GM18907 (cell line): ENCODE measurements around the gene NEDD8.

ENCODE experiments used
- ATAC-seq: cut with Tn5 transposase; IDR thresholded peaks from one replicate; pipeline ENCODE4 v1.9.1; 2021; ENCODE audit warnings: mild to moderate bottlenecking, moderate library complexity; ENCODE audit not compliant: unreplicated experiment

NEDD8 gene

DNA sequence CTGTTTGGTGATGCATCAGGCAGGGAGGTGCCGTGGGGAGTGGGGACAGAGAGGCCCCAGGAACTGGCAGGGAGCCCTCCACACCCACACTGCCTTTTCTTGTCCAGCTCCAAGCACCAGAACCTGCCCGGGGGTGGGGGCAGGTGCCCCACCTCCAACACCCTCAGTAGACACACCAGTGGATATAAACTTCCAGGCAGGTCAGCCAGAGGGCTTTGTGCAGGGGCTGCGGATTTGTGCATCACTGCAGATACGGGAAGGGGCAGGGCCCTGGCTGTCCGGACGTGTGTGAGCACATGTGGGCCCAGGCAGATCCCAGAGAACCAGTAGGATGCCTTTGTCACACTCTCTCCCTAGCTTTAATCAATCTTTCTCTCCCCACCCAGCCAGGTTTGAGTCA is 32.1 kb upstream of the NEDD8 start:
- ATAC-seq, result no peak

DNA sequence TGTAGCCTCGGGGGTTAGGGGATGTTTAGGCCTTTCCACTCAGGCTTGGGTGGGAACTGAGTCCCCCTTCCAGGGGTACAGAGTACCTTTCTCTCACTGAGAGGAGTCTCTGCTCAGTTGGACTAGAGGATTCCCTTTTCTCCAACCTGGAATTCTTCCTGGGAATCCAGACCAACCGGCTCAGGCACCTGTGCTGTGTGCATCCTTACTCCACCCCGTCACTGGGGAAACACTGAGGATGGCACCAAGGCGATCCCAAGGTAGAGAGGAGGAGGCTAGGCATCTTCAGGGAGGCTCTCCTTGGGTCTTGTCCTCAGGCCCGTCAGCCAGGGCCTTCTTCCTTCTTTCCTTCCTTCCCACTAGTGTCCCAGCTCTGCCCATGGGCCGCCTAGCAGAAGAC is 31.7 kb upstream of the NEDD8 start:
- no peak for ATAC-seq

DNA sequence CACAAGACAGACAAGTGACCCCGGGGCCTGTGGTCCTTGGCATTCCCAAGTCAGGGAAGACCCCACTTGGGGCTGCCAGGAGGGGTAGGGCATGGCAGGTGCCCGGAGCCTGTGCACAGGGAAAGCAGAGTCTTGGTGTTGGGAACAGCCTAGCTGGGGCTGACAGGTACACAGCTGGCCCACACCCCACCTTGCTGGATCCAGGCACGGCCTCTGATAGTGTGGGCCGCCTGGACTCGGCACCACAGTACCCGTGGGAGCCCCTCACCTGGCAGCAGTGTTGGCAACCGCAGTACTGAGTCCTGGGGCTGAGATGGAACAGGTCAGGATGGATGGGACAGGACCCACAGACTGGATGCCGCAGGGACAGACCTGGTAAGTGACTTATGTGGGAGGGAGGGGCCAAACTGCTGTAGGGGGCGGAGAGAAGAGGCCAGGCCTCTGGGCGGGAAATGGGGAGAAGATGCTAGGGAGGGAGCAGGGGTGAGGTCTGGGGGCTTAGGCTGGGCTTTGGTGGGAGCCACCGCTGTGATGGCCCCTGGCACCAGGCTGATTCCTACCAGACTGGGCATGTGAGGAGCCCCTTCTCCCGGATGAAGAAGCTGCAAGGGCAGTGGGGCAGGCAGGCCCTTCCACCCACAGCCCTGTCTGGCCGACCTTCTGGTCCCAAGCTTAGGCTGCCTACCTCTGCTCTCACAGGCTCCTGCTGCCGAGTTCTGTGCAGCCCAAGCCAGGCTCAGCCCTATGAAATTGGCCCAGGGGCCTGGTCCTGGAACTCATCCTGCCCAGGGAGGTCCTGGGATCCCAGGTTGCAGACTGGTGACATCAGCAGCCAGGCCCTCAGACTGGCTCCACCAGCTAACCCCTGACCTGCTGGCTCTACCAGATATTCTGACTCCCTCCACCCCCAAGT is 30.9 kb upstream of the NEDD8 start, which contains the start of gene TGM1:
TSS of gene TGM1 (minus strand) at position 357 of the 913 bp plus-strand sequence. CDS start 825 bp downstream, outside the sequence.
- ATAC-seq, result no peak

DNA sequence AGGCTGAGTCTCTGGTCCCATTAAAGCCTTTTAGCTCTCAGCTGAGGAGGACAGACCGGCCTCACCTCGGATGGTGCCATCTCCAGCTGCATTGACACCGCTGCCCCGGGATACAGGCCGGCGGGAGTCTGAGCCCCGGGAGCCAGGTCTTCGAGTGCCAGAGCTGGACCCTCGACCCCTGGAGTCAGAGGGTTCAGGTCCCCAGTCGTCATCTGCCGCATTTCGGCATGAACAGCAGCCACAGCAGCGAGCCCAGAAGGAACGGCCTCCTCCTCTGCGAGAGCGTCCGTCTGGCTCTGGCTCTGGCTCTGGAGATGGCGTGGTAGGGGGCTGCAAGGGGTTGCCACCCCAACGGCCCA is 29.8 kb upstream of the NEDD8 start:
- ATAC-seq, result no peak

DNA sequence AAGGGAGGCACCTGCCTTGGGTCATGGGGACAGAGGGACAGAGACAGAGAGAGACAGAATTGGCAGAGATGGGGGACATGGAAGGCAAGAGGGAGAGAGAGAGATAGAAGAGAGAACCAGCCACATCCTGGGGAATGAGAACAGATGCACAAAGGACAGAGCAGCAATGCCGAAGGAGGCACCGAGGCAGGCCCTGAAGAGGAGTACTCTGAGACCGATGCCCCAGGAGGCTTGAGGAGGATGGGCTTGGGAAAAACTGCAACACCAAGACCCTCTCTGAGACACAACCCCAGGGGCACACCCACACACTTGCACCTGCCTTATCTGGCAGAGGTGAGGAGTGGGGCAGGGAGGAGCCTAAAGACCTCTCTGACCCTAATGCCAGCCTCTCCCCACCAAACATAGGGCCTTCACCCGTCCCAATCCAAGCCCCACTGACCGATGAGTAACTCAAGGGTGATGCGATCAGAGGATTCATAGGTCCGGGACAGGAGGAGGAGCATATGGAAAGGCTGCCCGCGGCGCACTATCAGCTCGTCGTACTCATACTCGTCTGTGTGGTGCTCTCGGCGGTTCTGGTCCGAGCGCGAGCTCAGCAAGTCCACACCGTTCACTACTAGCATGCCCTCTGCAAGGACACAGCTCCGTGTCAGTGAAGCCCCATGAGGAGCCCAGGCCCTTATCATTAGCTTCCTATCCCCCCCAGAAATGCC is 29.2 kb upstream of the NEDD8 start:
- ATAC-seq, result no peak

DNA sequence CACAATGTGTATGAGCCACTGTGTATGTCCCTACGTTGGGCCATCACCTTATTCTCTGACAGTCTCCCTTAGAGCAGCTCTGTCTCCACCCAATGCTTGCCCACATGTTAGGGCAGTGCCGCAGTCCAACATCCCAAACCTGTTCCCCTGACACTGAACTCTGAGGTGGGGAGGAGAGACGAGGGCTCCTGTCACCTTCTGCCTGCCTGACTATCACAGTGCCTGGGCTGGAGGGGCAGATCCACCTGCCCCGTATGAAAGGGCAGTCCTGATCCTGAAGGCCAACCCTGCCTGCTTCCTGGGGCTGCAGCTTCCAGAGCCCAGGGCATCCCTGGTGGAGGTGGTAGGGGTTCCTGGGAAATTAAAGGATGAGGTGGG is 28.6 kb upstream of the NEDD8 start:
- no peak for ATAC-seq

DNA sequence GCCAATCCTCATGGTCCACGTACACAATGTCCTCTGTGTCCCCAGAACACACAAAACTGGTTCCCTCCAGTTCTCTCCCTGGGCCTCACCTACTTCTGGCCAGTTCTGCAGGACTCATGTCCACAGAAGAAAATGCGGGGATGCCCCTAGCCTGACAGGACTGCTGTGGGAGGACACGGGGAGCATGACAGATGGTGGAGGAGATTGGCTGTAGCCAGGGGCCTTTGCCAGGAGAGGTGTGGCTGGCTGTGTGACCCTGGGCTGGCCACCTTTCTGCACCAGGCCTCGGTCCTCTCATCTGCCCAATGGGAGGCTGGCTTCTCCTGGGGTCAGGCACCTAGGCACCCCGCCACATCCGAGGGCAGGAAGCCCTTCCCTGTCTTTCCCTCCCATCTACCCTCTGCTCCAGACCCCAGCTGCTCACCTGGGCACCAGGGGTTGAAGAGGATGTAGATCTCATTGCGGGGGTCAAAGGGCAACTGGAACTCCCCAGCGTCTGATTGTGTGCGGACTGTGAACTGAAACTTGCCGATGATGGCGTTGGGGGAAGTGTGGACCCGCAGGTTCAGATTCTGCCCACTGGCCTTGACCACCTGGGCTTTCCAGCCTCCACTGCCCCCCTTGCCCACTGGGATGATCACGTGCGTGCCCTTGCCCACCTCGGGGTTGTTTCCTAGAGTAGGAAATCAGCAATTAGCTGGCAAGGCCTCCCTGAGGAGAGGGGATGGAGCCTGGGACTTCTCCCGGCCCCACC is 28.0 kb upstream of the NEDD8 start:
- ATAC-seq, result no peak

DNA sequence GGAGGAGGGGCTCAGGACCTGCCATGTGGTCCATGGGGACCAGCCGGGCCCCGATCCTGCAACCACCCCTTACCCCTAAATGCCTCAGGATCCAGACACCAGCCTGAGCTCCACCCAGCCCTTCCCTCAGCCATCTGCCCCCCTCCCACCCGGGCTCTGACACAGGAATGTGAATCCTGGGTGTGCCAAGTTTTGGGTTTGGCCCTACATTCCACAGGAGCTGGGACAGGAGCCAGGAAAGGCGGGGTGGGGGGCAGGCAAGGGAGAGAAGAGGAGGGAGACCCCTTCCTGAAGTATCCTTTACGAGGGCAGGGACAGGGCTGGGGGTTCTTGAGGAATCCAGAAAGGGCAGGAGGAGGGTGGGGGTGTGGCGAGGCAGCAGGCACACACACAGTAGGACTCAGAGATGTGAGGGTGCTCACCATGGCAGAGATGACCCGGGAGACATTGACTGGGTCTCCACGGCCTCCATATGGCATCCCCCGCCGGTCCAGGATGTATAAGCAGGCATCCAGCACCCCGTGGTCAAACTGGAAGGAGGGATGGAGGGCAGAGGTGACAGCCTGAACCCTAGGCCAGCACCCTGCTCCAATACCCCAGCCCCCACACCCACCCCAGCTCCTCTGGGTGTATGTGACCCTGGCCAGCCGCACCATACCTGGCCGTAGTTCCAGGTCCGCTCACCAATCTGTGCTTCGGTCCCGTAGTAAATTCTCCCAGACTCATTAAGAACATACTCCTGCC is 27.3 kb upstream of the NEDD8 start:
- no peak for ATAC-seq

DNA sequence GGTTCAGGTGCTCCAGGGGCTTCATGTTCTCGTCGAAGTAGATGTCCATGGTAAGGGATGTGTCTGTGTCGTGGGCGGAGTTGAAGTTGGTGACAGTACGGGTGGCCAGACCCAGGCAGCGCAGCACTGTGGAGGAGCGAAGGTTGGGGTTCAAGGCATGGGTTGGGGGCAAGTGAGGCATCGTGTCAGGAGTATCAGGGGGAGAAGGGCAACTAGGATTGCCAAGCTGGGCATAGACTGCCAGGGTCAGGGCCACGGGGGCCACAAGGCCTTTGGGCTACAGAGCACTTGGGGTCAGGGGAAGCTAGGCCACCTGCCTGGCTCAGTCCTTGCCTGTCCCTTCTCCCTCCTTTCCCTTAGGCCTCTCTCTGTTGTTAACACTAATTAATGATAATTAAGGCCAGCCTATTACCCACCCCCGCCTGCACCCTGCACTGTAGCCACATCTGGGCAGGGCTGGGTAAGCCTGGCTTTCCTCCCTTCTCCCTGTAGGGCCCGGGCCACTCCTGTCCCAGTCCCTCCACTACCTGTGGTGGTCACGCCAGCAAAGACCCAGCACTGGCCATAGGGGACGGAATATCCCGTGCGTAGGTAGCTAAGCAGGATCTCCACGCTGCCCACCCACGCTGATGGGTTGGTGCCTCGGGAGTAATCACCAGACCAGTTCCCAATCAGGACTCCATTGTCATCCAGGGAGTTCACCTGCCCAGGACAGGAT is 26.5 kb upstream of the NEDD8 start:
- ATAC-seq, result no peak

DNA sequence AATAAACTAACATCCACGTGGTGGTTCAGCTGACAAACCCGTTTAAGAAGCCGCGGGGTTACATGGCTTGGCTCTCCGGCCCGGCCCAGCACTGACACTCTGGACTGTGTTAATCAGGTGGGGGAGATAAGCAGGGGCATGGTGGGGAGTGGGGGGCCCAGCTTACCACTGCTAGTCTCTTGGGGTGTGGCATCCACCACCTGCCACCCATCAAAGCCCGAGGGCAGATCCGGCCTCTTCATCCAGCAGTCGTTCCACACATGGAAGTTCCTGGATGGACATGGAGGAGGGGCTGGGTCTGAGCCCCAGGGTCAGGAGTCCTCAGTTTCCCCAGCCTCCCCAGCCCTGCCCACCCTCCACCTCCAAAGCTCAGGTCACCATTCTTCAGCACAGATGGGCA is 26.0 kb upstream of the NEDD8 start:
- ATAC-seq, result no peak

DNA sequence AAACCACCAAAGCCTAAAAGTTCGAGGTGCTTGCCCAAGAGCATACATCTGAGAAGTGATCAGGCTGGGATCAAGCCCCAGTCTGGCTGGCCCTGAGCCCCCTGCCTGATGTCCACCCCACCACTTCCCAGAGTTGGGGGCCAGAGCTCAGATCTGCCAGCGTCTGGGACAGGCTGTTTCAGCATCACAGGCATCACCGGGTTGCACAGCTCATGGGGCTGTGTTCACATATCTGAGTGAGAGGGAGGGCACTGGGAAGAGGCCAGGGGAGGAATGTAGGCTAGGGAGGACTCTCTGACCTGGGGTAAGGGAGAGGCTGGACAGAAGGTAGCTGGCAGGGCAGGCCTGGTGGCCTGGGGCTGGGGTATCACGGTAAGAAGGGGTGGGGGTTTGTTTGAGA is 24.8 kb upstream of the NEDD8 start:
- no peak for ATAC-seq

DNA sequence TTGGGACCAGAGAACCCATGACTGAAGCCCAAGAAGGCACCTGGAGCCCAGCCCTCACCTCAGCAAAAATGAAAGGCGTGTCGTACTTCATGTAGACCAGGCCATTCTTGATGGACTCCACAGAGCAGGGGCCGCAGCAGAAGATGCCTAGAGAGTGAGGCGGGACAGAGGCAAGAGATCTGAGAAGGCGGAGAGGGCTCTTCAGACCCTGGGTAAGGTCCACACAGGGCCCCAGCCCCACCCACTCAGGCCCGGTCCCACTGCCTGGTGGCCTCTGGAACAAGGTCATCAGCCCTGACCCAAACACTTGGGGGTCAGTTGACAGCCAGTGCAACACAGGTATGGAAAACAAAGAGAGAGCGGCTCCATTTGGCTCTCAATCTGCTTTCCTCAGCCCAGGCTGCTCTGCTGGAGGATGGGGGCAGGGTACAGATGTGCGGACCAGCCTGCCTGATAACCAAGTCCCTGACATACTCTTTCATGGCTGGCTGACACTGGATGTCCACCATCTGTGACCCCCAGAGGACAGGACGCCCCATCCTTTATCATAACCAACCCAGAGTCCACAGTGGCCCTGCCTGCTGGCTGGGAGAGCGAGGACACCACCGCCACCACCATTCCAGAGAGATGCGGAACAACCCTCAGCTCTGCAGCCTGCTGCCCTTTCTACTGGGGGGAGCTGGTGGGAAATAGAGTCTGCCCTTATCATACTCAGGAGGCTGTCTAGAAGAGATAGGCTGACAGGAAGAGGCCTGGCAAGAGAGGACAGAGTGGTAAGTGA is 24.0 kb upstream of the NEDD8 start:
- ATAC-seq, result no peak

DNA sequence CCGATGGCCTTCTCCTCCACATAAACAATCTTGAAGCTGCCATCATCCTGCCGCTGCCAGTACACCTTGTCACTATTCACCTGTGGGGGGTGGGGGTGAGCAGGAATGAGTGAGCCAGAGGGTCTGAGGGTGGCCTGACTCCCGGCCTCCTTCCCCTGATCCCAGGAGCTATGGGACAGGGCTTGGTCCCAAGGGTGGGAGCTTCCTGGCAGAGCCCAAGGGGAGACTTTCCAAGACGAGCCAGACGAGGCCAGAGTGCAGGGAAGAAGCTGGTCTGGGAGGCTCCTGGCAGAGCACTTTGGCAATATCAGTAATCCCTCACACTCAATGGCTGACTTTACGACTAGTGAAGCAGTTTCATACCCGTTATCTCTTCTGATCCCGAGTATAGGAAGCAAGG is 23.3 kb upstream of the NEDD8 start:
- no peak for ATAC-seq

DNA sequence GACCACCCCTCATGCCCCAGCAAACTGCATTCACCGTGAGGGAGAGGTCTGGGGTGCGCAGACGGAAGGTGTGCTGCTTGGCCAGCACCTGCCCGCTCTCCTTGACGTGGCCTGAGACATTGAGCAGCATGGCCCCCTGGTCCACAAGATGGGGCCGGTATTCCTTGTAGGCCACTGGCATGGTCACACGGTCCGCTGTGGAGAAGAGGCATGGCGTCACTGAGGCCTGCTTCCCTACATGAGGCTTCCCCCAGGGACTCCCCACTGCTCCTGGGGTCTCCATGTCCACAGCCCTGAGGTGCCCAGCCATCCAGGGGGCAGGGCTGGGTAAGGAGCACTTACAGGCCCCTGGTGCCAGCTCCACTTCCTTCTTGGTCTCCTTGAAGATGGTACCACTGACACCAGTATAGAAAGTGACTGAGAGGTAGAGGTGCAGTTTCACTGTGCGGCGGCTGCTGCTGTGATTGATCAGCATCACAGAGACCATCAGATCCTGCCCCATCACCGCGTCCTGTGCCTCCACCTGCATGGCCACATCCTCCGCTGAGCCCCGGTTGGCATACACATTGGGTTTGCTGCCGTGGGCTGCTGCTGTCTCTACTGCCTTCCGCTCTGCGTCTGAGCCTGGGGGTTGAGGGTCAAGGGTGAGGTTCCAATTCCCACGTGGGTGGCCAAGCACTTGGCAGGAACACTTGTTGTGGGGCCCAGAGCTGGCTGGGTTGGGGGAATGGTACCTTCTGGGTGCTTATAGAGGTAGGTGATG is 22.6 kb upstream of the NEDD8 start:
- ATAC-seq, result no peak

DNA sequence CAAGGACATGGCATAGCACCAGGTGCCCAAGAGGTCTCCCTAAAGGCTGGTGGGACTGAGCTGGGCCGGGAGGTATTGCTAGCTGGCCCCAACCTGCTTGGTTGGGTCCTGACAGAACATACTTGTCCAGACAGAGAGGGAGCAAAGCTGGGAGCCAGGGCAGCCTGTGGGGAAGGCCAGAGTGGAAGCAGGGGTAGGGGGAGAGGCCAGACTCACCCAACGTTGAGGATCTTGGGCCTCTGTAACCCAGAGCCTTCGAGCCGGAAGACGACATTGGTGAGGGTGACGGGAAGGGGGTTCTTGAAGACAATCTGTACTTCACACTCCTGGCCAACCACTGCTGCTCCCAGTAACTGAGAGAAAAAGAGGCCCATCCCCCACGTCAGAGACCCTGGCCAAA is 21.8 kb upstream of the NEDD8 start:
- no peak for ATAC-seq

DNA sequence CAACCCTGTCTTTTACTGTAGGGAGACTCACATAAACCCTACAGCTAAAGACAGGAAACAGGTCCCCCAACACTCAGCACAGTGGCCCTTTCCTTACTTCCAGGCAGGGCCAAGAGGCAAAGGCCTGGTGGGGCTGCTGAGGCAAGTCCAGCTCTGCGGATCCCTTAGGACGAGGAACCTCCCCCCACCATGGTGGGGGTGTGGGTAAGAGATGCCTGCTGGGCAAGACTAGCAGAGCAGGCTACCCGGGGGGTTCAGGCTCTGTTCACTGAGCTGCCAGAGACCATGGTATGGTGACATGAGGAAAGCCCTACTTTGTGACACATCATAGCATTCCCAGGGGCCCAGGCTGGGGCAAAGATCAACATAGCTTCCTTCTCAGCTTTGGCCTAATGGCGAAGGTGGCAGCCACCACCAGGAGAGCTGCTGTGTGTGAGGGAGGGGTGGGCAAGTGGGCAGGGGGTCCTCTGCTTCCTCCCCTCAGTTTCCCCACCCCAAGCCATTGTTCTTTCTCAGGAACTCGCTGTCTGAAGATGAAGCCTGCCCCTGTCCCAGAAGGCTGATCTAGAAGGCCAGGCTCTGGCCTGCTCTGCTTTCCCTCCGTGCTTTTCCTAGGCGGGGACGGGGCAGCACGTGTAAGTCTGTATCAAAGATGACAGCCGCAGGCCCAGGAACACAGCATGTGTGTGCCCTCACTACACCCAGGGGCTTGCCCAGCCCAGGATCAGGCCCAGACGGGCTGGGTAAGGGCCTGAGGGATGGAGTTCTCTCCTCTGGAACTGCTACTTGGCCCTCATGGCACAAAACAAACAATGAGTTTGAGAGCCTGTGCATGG is 20.3 kb upstream of the NEDD8 start:
- no peak for ATAC-seq

DNA sequence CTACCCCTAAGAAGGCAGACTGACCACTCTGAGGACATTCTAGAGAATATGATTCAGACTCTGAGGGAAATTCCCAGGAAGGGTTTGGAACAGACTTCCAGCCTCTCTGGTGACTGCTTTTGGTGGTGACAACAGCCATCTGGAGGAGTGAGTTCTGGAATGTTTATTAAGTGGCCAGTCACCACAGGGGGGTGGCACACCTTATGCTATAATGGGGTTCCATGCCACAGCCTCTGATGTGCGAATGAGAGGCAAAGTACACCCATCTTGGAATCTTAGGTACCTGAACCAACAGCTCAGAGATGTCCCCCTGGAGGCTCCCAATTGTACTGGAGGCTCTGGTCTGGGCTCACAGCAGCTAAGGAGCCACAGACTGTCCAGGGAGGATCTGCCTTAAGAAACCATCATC is 19.7 kb upstream of the NEDD8 start:
- ATAC-seq, result no peak

DNA sequence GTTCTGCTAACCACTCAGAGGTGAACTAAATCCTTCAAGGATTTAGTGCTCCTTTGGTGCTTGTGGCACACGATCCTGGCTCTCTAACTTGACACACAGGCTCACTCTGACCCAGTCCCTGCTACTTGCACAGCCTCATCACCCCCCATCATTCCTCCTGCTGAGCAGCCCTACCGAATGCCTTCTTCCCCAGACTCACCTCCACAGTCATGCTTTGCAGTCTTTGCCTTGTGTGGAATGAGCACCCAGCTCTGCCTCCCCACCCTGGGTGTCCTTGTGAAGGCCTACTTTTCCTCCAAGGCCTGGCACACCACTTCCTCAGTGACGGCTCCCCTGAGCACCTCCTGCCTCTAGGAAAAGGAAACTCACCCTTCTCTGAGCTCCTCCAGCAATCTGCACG is 18.2 kb upstream of the NEDD8 start:
- no peak for ATAC-seq
